A673 (cell line): ENCODE measurements around the gene TBL2.

Source experiments
- EZH2 ChIP-seq: fragments of 200-600 bp; sonication (generic); IDR thresholded peaks from 2 replicates; pipeline ENCODE4 v1.6.1; 2017; ENCODE audit warnings: borderline replicate concordance, low read depth, mild to moderate bottlenecking, mixed read lengths, antibody characterized with exemption, low read length; ENCODE audit not compliant: poor library complexity, severe bottlenecking
- TF ChIP-seq, protein P1 (sequence below): fragments of 300-800, 200-600 bp; sonication (generic); conservative IDR thresholded peaks from 2 replicates; pipeline ENCODE4 v1.5.1; 2017; ENCODE audit warnings: low read depth, mild to moderate bottlenecking, antibody characterized with exemption, low read length, moderate library complexity, mixed read lengths

DNA sequence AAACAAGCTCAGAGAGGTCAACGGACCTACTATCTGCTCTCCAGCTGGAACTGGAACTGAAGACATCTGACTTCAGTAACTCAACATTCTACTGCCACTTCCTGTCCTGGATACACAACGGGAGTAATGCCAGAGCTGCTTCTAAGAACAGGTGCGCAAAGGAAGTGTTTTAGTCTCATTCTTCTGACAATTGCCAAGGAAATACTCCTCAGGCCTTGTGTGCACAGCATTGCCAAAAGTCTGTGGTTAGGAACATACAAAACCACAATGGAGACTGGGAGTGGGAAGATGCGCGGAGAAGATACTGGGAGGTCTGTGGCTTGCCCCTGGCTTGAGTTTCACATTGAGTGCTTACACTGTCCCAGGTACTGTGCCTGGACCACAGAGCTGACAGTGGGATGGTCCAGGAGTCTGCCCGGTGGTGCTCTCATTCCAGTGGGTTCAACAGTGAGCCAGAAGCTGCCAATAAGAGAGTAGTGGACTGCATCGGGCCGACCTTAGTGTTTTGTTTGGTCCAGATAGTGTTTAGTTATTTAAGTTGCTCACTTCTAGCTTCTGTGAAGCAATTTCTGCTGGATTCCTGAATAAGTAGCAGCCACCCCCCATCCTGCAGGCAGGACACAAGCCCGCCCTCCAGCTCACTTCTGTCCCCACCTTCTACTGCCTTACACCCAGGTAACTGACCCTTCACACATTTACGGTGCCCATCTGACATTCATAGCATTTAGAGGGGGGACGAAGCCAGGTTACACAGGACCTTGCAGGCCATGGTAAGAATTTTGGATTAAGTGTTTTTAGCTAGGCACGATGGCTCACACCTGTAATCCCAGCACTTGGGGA is 10.3 kb downstream of the TBL2 start:
- TF ChIP-seq, protein P1, sequence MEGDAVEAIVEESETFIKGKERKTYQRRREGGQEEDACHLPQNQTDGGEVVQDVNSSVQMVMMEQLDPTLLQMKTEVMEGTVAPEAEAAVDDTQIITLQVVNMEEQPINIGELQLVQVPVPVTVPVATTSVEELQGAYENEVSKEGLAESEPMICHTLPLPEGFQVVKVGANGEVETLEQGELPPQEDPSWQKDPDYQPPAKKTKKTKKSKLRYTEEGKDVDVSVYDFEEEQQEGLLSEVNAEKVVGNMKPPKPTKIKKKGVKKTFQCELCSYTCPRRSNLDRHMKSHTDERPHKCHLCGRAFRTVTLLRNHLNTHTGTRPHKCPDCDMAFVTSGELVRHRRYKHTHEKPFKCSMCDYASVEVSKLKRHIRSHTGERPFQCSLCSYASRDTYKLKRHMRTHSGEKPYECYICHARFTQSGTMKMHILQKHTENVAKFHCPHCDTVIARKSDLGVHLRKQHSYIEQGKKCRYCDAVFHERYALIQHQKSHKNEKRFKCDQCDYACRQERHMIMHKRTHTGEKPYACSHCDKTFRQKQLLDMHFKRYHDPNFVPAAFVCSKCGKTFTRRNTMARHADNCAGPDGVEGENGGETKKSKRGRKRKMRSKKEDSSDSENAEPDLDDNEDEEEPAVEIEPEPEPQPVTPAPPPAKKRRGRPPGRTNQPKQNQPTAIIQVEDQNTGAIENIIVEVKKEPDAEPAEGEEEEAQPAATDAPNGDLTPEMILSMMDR, result no peak
- TF ChIP-seq EZH2, result no peak
